Spleen (tissue), 11 donors: ENCODE results near the gene GOSR2. TPM values are rescaled to one million over a fixed set of nuclear protein-coding genes. Genes with fewer than 3 reads are reported as not detected.
"Not testable (repeated sequence)": the region's sequence is repeated elsewhere in the genome, so short reads cannot be mapped to it uniquely, and the experiment has no call there.

Experiments
- DNase-seq: peaks from one replicate; pipeline ENCODE4 v3.0.0-alpha.2; 2020
- H3K27ac ChIP-seq, 8 donors: fragments of 200-600 bp; sonication (generic) in 7 of 8; 1 replicate in 4 of 8; 2 replicates in 4 of 8; pipeline versions ENCODE4 v1.5.0 to v1.8.0; 2016 to 2021; ENCODE audit warnings: inconsistent platforms in 4 of 8, mild to moderate bottlenecking in 4 of 8, moderate library complexity in 1 of 8
- H3K27me3 ChIP-seq, 7 donors: fragments of 200-600 bp; sonication (generic) in 6 of 7; replicated peaks in 1 of 7; 1 replicate in 4 of 7; 2 replicates in 3 of 7; pipeline versions ENCODE4 v1.5.0 to v1.8.0; 2016 to 2021; ENCODE audit warnings: inconsistent platforms in 3 of 7, mild to moderate bottlenecking in 1 of 7
- H3K36me3 ChIP-seq, 6 donors: fragments of 200-600 bp; sonication (generic) in 5 of 6; 1 replicate in 4 of 6; 2 replicates in 2 of 6; pipeline versions ENCODE4 v1.5.0 to v1.8.0; 2016 to 2021; ENCODE audit warnings: inconsistent platforms in 2 of 6
- H3K4me1 ChIP-seq, 6 donors: fragments of 200-600 bp; sonication (generic) in 5 of 6; 1 replicate in 3 of 6; 2 replicates in 3 of 6; pipeline versions ENCODE4 v1.5.0 to v1.8.0; 2016 to 2021; ENCODE audit warnings: inconsistent platforms in 3 of 6
- H3K4me3 ChIP-seq, 8 donors: fragments of 200-600 bp; sonication (generic) in 7 of 8; 1 replicate in 4 of 8; 2 replicates in 4 of 8; pipeline versions ENCODE4 v1.5.0 to v1.8.0; 2016 to 2021; ENCODE audit warnings: inconsistent platforms in 4 of 8, mild to moderate bottlenecking in 4 of 8, moderate library complexity in 2 of 8
- H3K9me3 ChIP-seq, 8 donors: fragments of 200-600 bp; sonication (generic) in 7 of 8; 1 replicate in 4 of 8; 2 replicates in 4 of 8; pipeline versions ENCODE4 v1.5.0 to v1.8.0; 2016 to 2021; ENCODE audit warnings: inconsistent platforms in 4 of 8
- POLR2A ChIP-seq, 3 donors: fragments of 450-650 bp; IDR thresholded peaks; one replicate each; pipeline ENCODE4 v1.5.1; 2017; ENCODE audit warnings: antibody characterized with exemption in 3 of 3, mild to moderate bottlenecking in 1 of 3
- POLR2AphosphoS5 ChIP-seq, 3 donors: sonication (generic); formaldehyde crosslinking; IDR thresholded peaks; one replicate each; pipeline ENCODE4 v1.5.1; 2017; ENCODE audit warnings: antibody characterized with exemption in 3 of 3
- WGBS, 5 donors: extraction: QIAGEN DNeasy Blood & Tissue Kit in 3 of 5; methylation state at CpG; one replicate each; pipeline versions ENCODE4 v1.1.5 to v1.1.7; 2013 to 2018; 5-methylcytosine and 5-hydroxymethylcytosine counted together
- intact Hi-C: fragments of 100-400 bp; cut with DNase I; formaldehyde crosslinking; loops from one replicate; pipeline ENCODE4 v1.15.0; 2023; ENCODE audit warnings: low total_unique reads
- polyA plus RNA-seq, 3 donors: library from polyadenylated mRNA; stranded (reverse); fragments of 200-250 nt; gene quantifications; one replicate each; pipeline ENCODE4 v1.2.1, GENCODE V29; 2013
- total RNA-seq, 7 donors: library from RNA; depleted of rRNA in 3 of 7; stranded (reverse); fragments of >200 nt in 3 of 7; fragmentation: NEBNext Ultra II Directional in 4 of 7; extraction: Animal tissue kit (Norgen Biotek cat#: 25700) in 4 of 7; gene quantifications; one replicate each; pipeline versions ENCODE4 v1.1.0 to v1.2.1, GENCODE V29; 2016 to 2021
- TF ChIP-seq, protein P1 (sequence below), 11 experiments: fragments of 200-600 bp in 7 of 11; fragments of 450-650 bp in 4 of 11; sonication (generic) in 4 of 11; IDR thresholded peaks in 8 of 11; conservative IDR thresholded peaks in 3 of 11; 1 replicate in 7 of 11; 2 replicates in 4 of 11; pipeline versions ENCODE4 v1.4.0 to v1.8.0; 2016 to 2021; ENCODE audit warnings: antibody characterized with exemption in 11 of 11, inconsistent platforms in 4 of 11, mild to moderate bottlenecking in 1 of 11
- donor health status: healthy with polysubstance abuse.
- donor health status: DM: no; HTN: no; CAD: no; lungs with moderate emphysema.
- donor health status: DM: no; HTN: no; CAD: no.
- donor health status: Bipolar disorder and iron deficiency.
- donor health status: healthy.
- donor health status: DM: no; HTN: no; CAD: no.
- donor health status: DM: yes; HTN: yes; CAD: no.

The GOSR2 gene
- total and polyA plus RNA-seq, 10 donors, result 19.2 to 114 (median 80.0) TPM

GRCh38 chr17:46984341-46984740, 61.4 kb downstream of the GOSR2 start:
- intact Hi-C loops, result no loop called here
- WGBS, 5 donors, result 46 to 80% (median 71%) methylated on average over 6 of the region's 6 CpGs
- no peak overlapping the region for H3K4me3 ChIP-seq
- TF ChIP-seq POLR2A (IDR thresholded peaks at IDR 0.05), result no peak
- peak in 1 of 3 donors; percentile 12 for TF ChIP-seq POLR2AphosphoS5 (IDR thresholded peaks at IDR 0.05)
- no peak for DNase-seq
- H3K27me3 ChIP-seq, result peaks cover 0 to 22% (median 10%) of the 10 kb centered on the region in 7 donors
- no peaks in the 10 kb centered on the region for H3K36me3 ChIP-seq
- H3K9me3 ChIP-seq, result no peaks in the 10 kb centered on the region
- H3K27ac ChIP-seq, result peak overlapping the region in 4 of 8 donors; percentile 6 to 57 (median 38)
- H3K4me1 ChIP-seq, result peaks cover 2 to 10% (median 5%) of the 10 kb centered on the region in 6 donors

GRCh38 chr17:46984892-46985291, 61.9 kb downstream of the GOSR2 start:
- intact Hi-C loops, result no loop called here
- Histone ChIP-seq H3K27me3 (peaks cover 0 to 17% (median 4%) of the 10 kb centered on the region in 7 donors), H3K36me3 (no peaks in the 10 kb centered on the region), H3K9me3 (no peaks in the 10 kb centered on the region), H3K27ac (peak overlapping the region in 3 of 8 donors; percentile 6 to 57 (median 53)), H3K4me3 (no peak overlapping the region), H3K4me1 (peaks cover 0 to 5% (median 0%) of the 10 kb centered on the region in 6 donors)
- TF ChIP-seq, protein P1, sequence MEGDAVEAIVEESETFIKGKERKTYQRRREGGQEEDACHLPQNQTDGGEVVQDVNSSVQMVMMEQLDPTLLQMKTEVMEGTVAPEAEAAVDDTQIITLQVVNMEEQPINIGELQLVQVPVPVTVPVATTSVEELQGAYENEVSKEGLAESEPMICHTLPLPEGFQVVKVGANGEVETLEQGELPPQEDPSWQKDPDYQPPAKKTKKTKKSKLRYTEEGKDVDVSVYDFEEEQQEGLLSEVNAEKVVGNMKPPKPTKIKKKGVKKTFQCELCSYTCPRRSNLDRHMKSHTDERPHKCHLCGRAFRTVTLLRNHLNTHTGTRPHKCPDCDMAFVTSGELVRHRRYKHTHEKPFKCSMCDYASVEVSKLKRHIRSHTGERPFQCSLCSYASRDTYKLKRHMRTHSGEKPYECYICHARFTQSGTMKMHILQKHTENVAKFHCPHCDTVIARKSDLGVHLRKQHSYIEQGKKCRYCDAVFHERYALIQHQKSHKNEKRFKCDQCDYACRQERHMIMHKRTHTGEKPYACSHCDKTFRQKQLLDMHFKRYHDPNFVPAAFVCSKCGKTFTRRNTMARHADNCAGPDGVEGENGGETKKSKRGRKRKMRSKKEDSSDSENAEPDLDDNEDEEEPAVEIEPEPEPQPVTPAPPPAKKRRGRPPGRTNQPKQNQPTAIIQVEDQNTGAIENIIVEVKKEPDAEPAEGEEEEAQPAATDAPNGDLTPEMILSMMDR (IDR thresholded peaks at IDR 0.05 in 8 of 11, conservative IDR thresholded peaks at IDR 0.05 in 3 of 11), result no peak
- peak in 1 of 3 donors; percentile 64 for TF ChIP-seq POLR2AphosphoS5 (IDR thresholded peaks at IDR 0.05)
- WGBS, 5 donors, result 66 to 86% (median 78%) methylated on average over 5 of the region's 5 CpGs
- DNase-seq, result no peak

DNA sequence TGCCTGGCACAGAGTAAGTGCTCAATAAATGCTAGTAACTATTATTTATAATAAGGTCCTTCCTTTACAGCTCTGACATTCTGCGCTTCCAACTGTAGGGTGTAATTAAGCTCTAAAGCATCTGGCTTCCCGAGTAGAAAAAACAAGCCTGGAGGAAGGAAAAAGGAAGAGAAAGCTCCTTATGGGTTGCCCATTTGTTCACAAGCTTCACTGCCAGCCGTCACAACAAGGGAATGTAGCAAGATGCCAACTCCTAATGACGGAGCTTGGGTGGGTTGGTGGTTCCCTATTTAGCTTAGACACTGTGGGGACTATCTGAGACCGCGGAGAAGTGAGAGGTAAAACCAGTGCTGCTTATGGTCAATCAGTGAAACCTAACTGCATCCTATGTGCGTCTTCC, 63.4 kb downstream of the GOSR2 start:
- H3K9me3 ChIP-seq, result no peaks in the 10 kb centered on the region
- H3K27me3 ChIP-seq, result peaks cover 0 to 6% (median 0%) of the 10 kb centered on the region in 7 donors
- no peak for DNase-seq
- H3K27ac ChIP-seq, result peak overlapping the region in 1 of 8 donors; percentile 24
- intact Hi-C loops, result no loop called here
- peaks cover 0 to 5% (median 0%) of the 10 kb centered on the region in 6 donors for H3K4me1 ChIP-seq
- no peak overlapping the region for H3K4me3 ChIP-seq
- TF ChIP-seq POLR2A (IDR thresholded peaks at IDR 0.05), result no peak
- no peak for TF ChIP-seq POLR2AphosphoS5 (IDR thresholded peaks at IDR 0.05)
- WGBS, 5 donors, result 75 to 82% (median 78%) methylated on average over 7 of the region's 7 CpGs
- no peaks in the 10 kb centered on the region for H3K36me3 ChIP-seq

GRCh38 chr17:46987927-46988326, 65.0 kb downstream of the GOSR2 start:
- DNase-seq, H3K36me3 ChIP-seq, H3K27ac ChIP-seq, H3K4me1 ChIP-seq, H3K4me3 ChIP-seq, H3K9me3 ChIP-seq, intact Hi-C loops, H3K27me3 ChIP-seq: not testable (repeated sequence)
- 85 to 96% (median 86%) methylated on average over 5 of the region's 5 CpGs for WGBS, 5 donors

- Histone ChIP-seq H3K36me3 (no peaks in the 10 kb centered on the region), H3K27me3 (no peaks in the 10 kb centered on the region), H3K9me3 (no peaks in the 10 kb centered on the region), H3K4me3 (no peak overlapping the region), H3K4me1 (peaks cover 0 to 7% (median 0%) of the 10 kb centered on the region in 6 donors), H3K27ac (no peak overlapping the region)
- DNase-seq, result no peak
- 66 to 84% (median 77%) methylated on average over 11 of the region's 11 CpGs for WGBS, 5 donors
- no peak for TF ChIP-seq POLR2AphosphoS5 (IDR thresholded peaks at IDR 0.05)
- TF ChIP-seq, protein P1 (IDR thresholded peaks at IDR 0.05 in 8 of 11, conservative IDR thresholded peaks at IDR 0.05 in 3 of 11), result no peak
- TF ChIP-seq POLR2A (IDR thresholded peaks at IDR 0.05), result no peak
- intact Hi-C loops, result loop anchor here (10.0 kb wide), 1 partner anchor 45 kb away; no protein-coding TSS in a partner anchor
These were observed 66.9 kb downstream of the GOSR2 start for GRCh38 chr17:46989637-46990431.
